GM13976 (cell line): ENCODE data around the gene TM9SF4.

Source experiments
- DNase-seq: peaks from one replicate; pipeline ENCODE4 v3.0.0; 2012; ENCODE audit warnings: low spot score
- in situ Hi-C: fragments of 300-500 bp; cut with MboI; formaldehyde crosslinking; loops from one replicate; pipeline ENCODE4 v1.12.0; 2022; ENCODE audit warnings: low sequenced_read_pairs, mixed read lengths, inconsistent platforms; ENCODE audit not compliant: unreplicated experiment
- TF ChIP-seq, protein P1 (sequence below): IDR thresholded peaks from 2 replicates; pipeline ENCODE4 v1.5.1; 2012; ENCODE audit warnings: borderline replicate concordance, mild to moderate bottlenecking; ENCODE audit not compliant: insufficient read depth; ENCODE audit errors: extremely low read depth, missing control alignments, control extremely low read depth

Gene TM9SF4

DNA sequence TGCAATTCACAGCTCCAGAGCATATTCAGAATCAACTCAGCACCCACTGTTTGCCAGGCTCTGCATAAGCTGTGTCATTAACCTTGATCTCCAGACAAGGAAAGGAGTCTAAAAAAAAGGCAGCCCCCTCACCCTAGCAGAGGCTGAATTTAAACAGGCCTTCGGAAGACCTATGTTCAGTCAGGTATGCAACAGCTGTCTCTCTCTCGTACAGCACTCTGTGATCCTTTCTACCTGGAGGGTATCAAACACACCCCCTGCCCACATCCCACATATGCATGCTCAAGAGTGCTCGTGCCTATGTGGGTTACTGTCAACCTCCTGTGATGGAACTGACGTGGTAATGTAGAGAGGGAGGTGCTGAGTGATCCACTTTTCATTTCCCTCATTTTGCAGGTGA is 89.5 kb downstream of the TM9SF4 start:
- in situ Hi-C loops, result no loop called here
- TF ChIP-seq, protein P1, sequence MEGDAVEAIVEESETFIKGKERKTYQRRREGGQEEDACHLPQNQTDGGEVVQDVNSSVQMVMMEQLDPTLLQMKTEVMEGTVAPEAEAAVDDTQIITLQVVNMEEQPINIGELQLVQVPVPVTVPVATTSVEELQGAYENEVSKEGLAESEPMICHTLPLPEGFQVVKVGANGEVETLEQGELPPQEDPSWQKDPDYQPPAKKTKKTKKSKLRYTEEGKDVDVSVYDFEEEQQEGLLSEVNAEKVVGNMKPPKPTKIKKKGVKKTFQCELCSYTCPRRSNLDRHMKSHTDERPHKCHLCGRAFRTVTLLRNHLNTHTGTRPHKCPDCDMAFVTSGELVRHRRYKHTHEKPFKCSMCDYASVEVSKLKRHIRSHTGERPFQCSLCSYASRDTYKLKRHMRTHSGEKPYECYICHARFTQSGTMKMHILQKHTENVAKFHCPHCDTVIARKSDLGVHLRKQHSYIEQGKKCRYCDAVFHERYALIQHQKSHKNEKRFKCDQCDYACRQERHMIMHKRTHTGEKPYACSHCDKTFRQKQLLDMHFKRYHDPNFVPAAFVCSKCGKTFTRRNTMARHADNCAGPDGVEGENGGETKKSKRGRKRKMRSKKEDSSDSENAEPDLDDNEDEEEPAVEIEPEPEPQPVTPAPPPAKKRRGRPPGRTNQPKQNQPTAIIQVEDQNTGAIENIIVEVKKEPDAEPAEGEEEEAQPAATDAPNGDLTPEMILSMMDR, result no peak
- DNase-seq, result no peak

DNA sequence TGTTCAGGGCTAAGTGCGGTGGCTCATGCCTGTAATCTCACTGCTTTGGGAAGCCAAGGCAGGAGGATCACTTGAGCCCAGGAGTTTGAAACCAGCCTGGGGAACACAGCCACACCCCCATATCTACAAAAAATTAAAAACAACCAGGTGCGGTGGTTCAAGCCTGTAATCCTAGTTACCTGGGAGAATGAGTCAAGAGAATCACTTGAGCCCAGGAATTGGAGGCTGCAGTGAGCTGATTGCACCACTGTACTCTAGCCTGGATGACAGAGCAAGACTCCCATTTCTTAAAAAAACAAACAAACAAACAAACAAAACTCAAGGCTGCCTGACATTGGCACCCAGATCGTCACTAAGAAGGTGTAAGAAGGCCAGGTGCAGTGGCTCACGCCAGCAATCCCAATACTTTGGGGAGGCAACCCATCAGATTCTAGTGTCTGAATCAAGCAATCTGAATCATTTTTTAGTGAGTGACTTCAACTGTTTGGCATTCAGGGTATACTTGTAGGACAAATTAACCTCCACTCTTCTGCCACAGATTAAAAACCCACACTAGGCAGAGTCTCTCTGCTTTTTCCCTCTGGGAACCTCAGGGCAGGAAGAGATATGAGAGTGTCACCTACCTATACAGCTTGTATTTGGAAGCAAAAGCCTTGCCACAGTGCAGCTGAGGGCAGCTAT is 91.9 kb downstream of the TM9SF4 start:
- in situ Hi-C loops, result no loop called here
- DNase-seq, result no peak
- TF ChIP-seq, protein P1, result no peak

DNA sequence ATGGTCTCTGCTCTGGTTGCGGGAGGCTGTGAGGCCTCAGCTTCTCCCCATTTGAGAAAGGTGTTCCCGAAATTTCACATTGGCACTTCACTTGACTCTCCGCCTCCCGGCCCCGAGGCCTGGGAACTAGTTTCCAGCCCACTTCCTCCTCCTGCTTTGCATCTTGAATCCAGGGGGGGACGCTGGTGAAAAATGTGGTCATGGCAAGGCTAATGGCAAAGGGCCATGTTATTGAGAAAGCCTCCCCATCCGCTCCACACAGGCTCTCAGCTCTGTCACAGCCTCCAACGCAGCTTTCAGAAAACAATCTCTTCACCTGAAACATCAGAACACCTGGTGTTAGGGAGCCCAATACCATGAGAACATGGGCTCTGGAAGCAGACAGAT is 92.5 kb downstream of the TM9SF4 start:
- in situ Hi-C loops, result no loop called here
- TF ChIP-seq, protein P1, result no peak
- no peak for DNase-seq

DNA sequence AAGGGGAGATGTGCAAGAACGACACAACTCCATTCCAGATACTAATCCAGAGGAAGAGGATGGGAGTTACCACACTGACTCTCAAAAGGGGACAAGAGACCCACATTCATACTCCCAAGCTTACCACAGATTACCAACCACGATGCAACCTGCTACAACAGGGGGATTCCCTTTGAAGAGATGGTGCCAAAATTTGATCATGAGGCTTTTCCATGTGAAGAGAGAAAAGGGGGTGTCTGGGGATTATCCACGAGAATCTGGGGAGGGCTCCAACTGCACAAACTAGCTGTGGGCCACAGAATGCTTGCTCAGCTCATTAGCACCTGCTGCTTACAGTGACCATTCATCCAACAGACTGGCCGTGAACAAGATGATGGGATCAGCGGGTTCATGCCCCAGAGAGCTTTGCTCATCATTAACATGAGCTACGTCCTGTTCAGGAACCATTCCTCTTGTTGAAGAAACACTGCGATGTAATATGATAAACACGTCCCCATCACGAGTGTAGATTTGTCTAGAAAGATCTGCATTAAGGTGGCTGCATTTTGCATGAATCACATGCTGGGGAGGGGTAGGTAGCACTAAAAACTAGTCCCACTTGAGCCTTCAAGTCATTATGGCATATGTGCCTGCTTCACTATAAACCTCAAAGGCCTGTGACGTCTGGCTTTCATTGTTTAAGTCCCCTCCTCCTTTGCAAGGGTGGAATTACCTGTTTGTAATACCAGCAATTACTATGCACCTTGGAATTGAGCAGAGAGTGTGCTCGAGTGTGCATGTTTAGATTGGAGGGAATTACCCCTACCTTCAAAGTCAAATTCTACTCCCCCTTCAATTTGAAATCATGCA is 94.1 kb downstream of the TM9SF4 start:
- DNase-seq, result no peak
- TF ChIP-seq, protein P1, result no peak
- in situ Hi-C loops, result no loop called here

DNA sequence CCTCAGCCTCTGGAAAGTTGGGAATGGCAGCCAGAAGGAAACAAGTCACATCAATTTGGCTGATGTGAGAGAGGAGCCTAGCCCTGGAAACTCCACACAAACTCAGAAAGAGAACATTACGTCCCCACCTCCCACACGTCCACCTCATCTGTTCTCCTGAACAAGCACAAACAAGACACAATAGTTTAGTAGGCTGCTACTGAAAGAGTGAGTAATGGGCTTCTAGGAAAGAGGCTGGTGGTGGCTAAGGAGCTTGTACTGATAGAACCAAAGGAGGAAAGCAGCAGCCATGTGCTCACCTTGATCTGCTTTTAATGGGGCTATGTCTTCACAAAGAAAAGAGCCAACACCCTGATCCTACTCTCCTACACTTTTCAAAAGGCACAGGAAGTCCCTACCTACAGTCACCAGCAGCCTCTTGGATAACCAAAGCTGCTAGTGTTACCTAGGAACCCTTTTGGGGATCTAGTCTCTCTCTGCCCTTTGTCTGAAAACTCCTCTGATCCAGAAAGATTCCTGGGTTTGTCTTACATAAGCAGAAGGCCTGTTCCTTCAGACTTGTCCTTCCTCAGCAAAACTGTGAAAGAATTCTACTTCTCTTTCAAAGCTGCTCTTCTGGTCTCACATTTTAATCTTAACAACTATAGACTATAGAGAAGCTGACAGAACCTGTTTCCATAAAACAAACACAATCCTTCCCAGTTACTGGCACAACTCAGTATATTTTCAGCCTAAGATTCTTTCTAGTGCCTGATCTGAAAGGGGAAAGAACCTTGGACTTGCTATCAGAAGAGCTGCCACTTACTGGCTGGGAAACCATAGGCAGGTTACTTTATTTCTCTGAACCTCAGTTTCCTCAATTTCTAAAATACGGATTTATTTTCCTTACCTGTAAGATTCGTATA is 94.9 kb downstream of the TM9SF4 start:
- TF ChIP-seq, protein P1, result no peak
- peak; percentile 45 for DNase-seq
- in situ Hi-C loops, result no loop called here
